GM12878 (cell line): Measurements from ENCODE around the gene AGRN. TPM values are rescaled to one million over a fixed set of nuclear protein-coding genes. Genes with fewer than 3 reads are reported as not detected.

Experiments used
- ATAC-seq: fragments of 200-7000 bp; cut with Tn5 transposase; 3 replicates; pipeline ENCODE4 v1.9.1; 2020; ENCODE audit warnings: mild to moderate bottlenecking, moderate library complexity
- BruUV-seq: library from RNA; stranded (reverse); fragments of 400-500 nt; replicated peaks from 2 replicates; lab custom pipeline; 2021; lab: Mats Ljungman, UMichigan
- CTCF ChIA-PET: fragments of 300-600 bp; sonication (Branson Sonifier 250); formaldehyde crosslinking; extraction: SDS; loops from one replicate; lab custom pipeline; 2021; ENCODE audit warnings: inconsistent platforms; lab: Yijun Ruan, JAX
- POLR2A ChIA-PET: fragments of 350-600 bp; formaldehyde crosslinking; extraction: SDS; loops from one replicate; lab custom pipeline; 2021; ENCODE audit warnings: inconsistent platforms; lab: Charles Lee
- RAD21 ChIA-PET: fragments of 300-600 bp; sonication (Branson Sonifier 250); formaldehyde crosslinking; loops from one replicate; lab custom pipeline; 2023; ENCODE audit warnings: antibody characterized with exemption; ENCODE audit not compliant: unreplicated experiment; lab: Charles Lee
- SMC1A ChIA-PET: fragments of 300-600 bp; sonication (Branson Sonifier 250); formaldehyde crosslinking; loops from one replicate; lab custom pipeline; 2023; ENCODE audit not compliant: unreplicated experiment, uncharacterized antibody; lab: Charles Lee
- DNase-seq: peaks from one replicate; pipeline ENCODE4 v3.0.0-alpha.2; 2011; ENCODE audit warnings: low read depth, low spot score
- FAIRE-seq: peaks from 3 replicates; lab custom pipeline; 2011; peaks lifted over from hg19 to GRCh38; lab: Jason Lieb, UNC
- H2AFZ ChIP-seq: 2 replicates; pipeline ENCODE4 v1.6.0; 2011; ENCODE audit warnings: low read depth, low read length, control low read depth; ENCODE audit not compliant: control insufficient read depth
- H3K27ac ChIP-seq: 2 replicates; pipeline ENCODE4 v1.5.1; 2011; ENCODE audit warnings: control low read depth; ENCODE audit not compliant: control insufficient read depth, insufficient read depth
- H3K27me3 ChIP-seq, 2 experiments: replicated peaks in 1 of 2; 2 replicates each; pipeline versions ENCODE4 v1.6.0 to v1.6.1; 2011; ENCODE audit warnings: low read length in 1 of 2; ENCODE audit not compliant: control insufficient read depth in 2 of 2, insufficient read depth in 2 of 2
- H3K36me3 ChIP-seq, 2 experiments: 2 replicates each; pipeline ENCODE4 v1.5.1; 2011; ENCODE audit warnings: low read length in 1 of 2; ENCODE audit not compliant: control insufficient read depth in 2 of 2, insufficient read depth in 2 of 2
- H3K4me1 ChIP-seq: 2 replicates; pipeline ENCODE4 v1.6.1; 2011; ENCODE audit warnings: mild to moderate bottlenecking, low read length, moderate library complexity, mixed read lengths; ENCODE audit not compliant: control insufficient read depth, insufficient read depth
- H3K4me2 ChIP-seq: 2 replicates; pipeline ENCODE4 v1.6.0; 2011; ENCODE audit warnings: control low read depth; ENCODE audit not compliant: control insufficient read depth, insufficient read depth
- H3K4me3 ChIP-seq: fragments of 200-600 bp; sonication (generic); 2 replicates; pipeline ENCODE4 v1.5.1; 2016
- H3K79me2 ChIP-seq: 2 replicates; pipeline ENCODE4 v1.6.0; 2011; ENCODE audit warnings: low read length; ENCODE audit not compliant: control insufficient read depth, insufficient read depth
- H3K9ac ChIP-seq: 2 replicates; pipeline ENCODE4 v1.8.0; 2011; ENCODE audit warnings: low read length, control low read depth, mixed read lengths; ENCODE audit not compliant: control insufficient read depth, insufficient read depth
- H3K9me3 ChIP-seq: replicated peaks from 3 replicates; pipeline ENCODE4 v1.5.1; 2011; ENCODE audit warnings: mild to moderate bottlenecking, low read length; ENCODE audit not compliant: control insufficient read depth, insufficient read depth
- H4K20me1 ChIP-seq: 2 replicates; pipeline ENCODE4 v1.6.0; 2011; ENCODE audit not compliant: control insufficient read depth, insufficient read depth
- CREB1 ChIP-seq: IDR thresholded peaks from 2 replicates; pipeline ENCODE4 v1.6.1; 2012; ENCODE audit warnings: low read depth, mild to moderate bottlenecking, inconsistent platforms
- EED ChIP-seq: sonication (generic); IDR thresholded peaks from 2 replicates; pipeline ENCODE4 v1.6.1; 2016; ENCODE audit warnings: antibody characterized with exemption, low read depth
- EZH2 ChIP-seq: IDR thresholded peaks from 2 replicates; pipeline ENCODE4 v1.6.1; 2012; ENCODE audit warnings: low read depth, mild to moderate bottlenecking, control low read depth, inconsistent platforms, low read length, borderline replicate concordance; ENCODE audit not compliant: control insufficient read depth
- HDAC2 ChIP-seq: fragments of 200-600 bp; sonication (generic); IDR thresholded peaks from 2 replicates; pipeline ENCODE4 v1.6.1; 2017
- HDAC6 ChIP-seq: fragments of 200-600 bp; sonication (generic); IDR thresholded peaks from one replicate; pipeline ENCODE4 v1.8.0; 2017; ENCODE audit warnings: antibody characterized with exemption; ENCODE audit not compliant: unreplicated experiment
- JUND ChIP-seq: IDR thresholded peaks from 2 replicates; pipeline ENCODE4 v1.6.1; 2012; ENCODE audit warnings: low read depth, mild to moderate bottlenecking, low read length, improper control_type of control experiment, moderate library complexity
- MEF2B ChIP-seq: fragments of 450-650 bp; IDR thresholded peaks from 2 replicates; pipeline ENCODE4 v1.6.1; 2018; ENCODE audit warnings: mild to moderate bottlenecking, moderate library complexity; ENCODE audit not compliant: partially characterized antibody, poor library complexity, severe bottlenecking
- NFXL1 ChIP-seq: fragments of 450-650 bp; IDR thresholded peaks from 2 replicates; pipeline ENCODE4 v1.6.1; 2017; ENCODE audit warnings: antibody characterized with exemption, mild to moderate bottlenecking, borderline replicate concordance
- RBBP5 ChIP-seq: fragments of 200-600 bp; sonication (generic); conservative IDR thresholded peaks from 2 replicates; pipeline ENCODE4 v1.6.1; 2016
- SIN3A ChIP-seq: IDR thresholded peaks from 2 replicates; pipeline ENCODE4 v1.6.1; 2012; ENCODE audit warnings: low read depth, low read length, improper control_type of control experiment
- SPI1 ChIP-seq: IDR thresholded peaks from 2 replicates; pipeline ENCODE4 v1.6.1; 2011; ENCODE audit warnings: low read depth, mild to moderate bottlenecking, low read length, moderate library complexity, borderline replicate concordance; ENCODE audit not compliant: insufficient read depth
- SREBF1 ChIP-seq: IDR thresholded peaks from 2 replicates; pipeline ENCODE4 v1.6.1; 2012; ENCODE audit warnings: mild to moderate bottlenecking, low read length
- TCF7 ChIP-seq: IDR thresholded peaks from 2 replicates; pipeline ENCODE4 v1.6.1; 2014; ENCODE audit warnings: antibody characterized with exemption, borderline replicate concordance
- WRNIP1 ChIP-seq: IDR thresholded peaks from 2 replicates; pipeline ENCODE4 v1.6.1; 2011; ENCODE audit warnings: low read depth, low read length, improper control_type of control experiment, borderline replicate concordance
- YBX1 ChIP-seq: fragments of 450-650 bp; IDR thresholded peaks from 2 replicates; pipeline ENCODE4 v1.6.1; 2016; ENCODE audit warnings: antibody characterized with exemption
- ZNF24 ChIP-seq: fragments of 450-650 bp; IDR thresholded peaks from 2 replicates; pipeline ENCODE4 v1.6.1; 2017; ENCODE audit warnings: antibody characterized with exemption, mild to moderate bottlenecking
- ZSCAN29 ChIP-seq: fragments of 450-650 bp; IDR thresholded peaks from 2 replicates; pipeline ENCODE4 v1.6.1; 2017; ENCODE audit warnings: mild to moderate bottlenecking, moderate library complexity
- WGBS: methylation state at CpG from one replicate; pipeline ENCODE4 v1.1.6; 2016; ENCODE audit warnings: low lambda C conversion rate; ENCODE audit not compliant: insufficient replicate concordance, insufficient coverage; ENCODE audit errors: missing lambda C conversion rate; 5-methylcytosine and 5-hydroxymethylcytosine counted together
- in situ Hi-C: fragments of 300-500 bp; cut with MboI; formaldehyde crosslinking; loops from 9 replicates; pipeline ENCODE4 v1.14.3; 2018; ENCODE audit warnings: mixed read lengths
- intact Hi-C: fragments of 100-400 bp; cut with micrococcal nuclease; formaldehyde crosslinking; loops from one replicate; pipeline ENCODE4 v1.14.2; 2022; ENCODE audit not compliant: unreplicated experiment
- polyA plus RNA-seq, 11 experiments: library from polyadenylated mRNA; depleted of rRNA in 4 of 11; unstranded in 6 of 11; stranded (reverse) in 5 of 11; fragments of >200 nt; fragmentation: Nextera tagmentation in 4 of 11; fragmentation: Illumina TruSeq in 1 of 11; extraction: Ambion mirVana in 4 of 11; extraction: Trizol in 1 of 11; gene quantifications; 1 replicate in 1 of 11; 2 replicates in 10 of 11; pipeline versions ENCODE4 v1.2.1 to v1.2.3, GENCODE V29; 2011 to 2016; ENCODE audit warnings: inconsistent platforms in 2 of 11, missing spikeins in 2 of 11, low read depth in 1 of 11
- total RNA-seq, 4 experiments: library from RNA; depleted of rRNA in 3 of 4; stranded (reverse); fragments of >200 nt in 3 of 4; fragmentation: Illumina TruSeq in 1 of 4; extraction: Trizol in 1 of 4; gene quantifications; 2 replicates each; pipeline versions ENCODE4 v1.2.1 to v1.2.3, GENCODE V29; 2013 to 2021
- TF ChIP-seq, protein P1 (sequence below): fragments of 450-650 bp; IDR thresholded peaks from 2 replicates; pipeline ENCODE4 v1.6.1; 2016; ENCODE audit warnings: mild to moderate bottlenecking
- TF ChIP-seq, protein P2 (sequence below), 3 experiments: IDR thresholded peaks in 2 of 3; conservative IDR thresholded peaks in 1 of 3; 2 replicates each; pipeline ENCODE4 v1.5.1; 2011; ENCODE audit warnings: low read depth in 3 of 3, low read length in 3 of 3, mild to moderate bottlenecking in 3 of 3, control low read depth in 2 of 3, moderate library complexity in 2 of 3, inconsistent platforms in 1 of 3, mixed read lengths in 1 of 3; ENCODE audit not compliant: control insufficient read depth in 2 of 3, insufficient read depth in 1 of 3; ENCODE audit errors: extremely low read depth in 1 of 3

The AGRN gene
- total and polyA plus RNA-seq, 10 of the 15 experiments (the other 5 are each of a cell fraction or from before 2014, with no cell fraction given) = 0.02 to 41.8 (median 4.1) TPM

DNA sequence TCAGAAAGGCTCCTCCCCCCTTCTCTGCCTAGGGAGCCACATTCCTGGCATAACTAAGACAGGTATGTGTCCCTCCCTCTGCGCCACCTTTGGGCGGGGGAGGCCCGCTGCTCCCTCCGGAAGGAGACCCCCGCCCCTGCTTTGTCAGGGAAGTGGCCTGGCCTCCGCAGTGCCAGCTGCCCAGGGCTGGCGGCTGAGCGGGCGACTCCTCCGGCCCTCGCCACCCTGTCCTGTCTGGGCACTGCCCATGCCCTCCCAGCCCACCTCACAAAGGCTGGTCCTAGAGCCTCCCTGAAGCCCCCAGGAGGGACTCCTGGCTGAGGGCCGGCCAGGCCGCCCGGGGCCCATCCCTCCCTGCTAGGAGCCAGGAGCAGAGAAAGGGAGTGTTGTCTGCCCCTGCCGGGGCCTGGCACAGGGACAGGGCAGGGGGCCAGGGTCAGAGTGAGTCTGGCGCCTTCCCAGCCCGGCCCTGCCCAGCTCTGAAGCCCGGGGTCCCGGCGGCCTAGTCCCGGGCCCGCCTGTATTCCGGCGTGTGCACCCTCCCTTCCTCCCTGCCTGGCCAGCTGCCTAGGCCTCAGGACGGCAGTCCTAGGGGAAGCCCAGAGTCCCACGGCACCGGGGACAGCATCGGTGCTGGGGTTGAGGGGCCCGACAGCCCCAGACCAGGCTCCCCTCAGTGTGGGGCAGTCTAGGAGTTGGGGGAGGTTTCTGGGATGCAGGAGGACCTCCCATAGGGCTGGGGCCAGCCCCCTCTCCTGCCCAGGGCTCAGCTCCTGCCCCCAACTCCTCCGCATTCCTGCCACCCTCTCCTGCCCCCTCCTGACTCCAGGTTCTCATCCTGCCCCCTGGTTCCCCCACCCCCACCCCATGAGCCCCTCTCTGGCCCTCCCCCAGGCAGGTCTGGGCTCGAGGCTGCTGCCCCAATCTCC lies 5.1 kb downstream of the AGRN start (continued):
- no peak for TF ChIP-seq EZH2
- no peak for TF ChIP-seq HDAC2
- TF ChIP-seq ZNF24 = no peak
- no peak for TF ChIP-seq EED
- no peak for TF ChIP-seq JUND
- no peak for TF ChIP-seq ZSCAN29
- TF ChIP-seq NFXL1 = no peak
- TF ChIP-seq CREB1 = no peak

DNA sequence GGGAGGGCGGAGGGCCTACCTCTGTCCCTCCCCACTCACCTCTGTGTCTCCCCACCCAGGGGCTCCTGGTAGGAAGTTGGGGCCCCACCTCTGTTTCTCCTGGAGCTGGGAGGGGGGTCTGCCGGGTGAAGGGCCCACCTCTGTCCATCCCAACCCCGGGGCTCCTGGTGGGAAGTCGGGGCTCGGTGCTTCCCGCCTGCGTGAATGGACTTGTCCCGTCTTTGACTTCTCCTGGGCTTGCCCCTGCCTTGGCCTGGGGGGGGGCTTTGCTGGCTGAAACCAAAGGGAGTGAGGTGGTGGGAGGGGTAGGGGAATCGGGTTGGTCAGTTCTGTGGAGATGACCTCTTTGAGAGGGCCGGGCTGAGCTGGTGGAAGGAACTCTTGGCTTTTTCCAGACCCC lies 5.8 kb downstream of the AGRN start:
- ChIA-PET CTCF (no interaction called here), RAD21 (no interaction called here), SMC1A (no interaction called here), POLR2A (interaction anchor here (0.6 kb wide), 1 partner anchor 40 kb away, joined by 4 read pairs; no protein-coding TSS in a partner anchor)
- no peaks in the 10 kb centered on the region for H3K27me3 ChIP-seq
- no peaks in the 10 kb centered on the region for H3K9me3 ChIP-seq
- no peak overlapping the region for H2AFZ ChIP-seq
- H3K27ac ChIP-seq = no peak overlapping the region
- H4K20me1 ChIP-seq = no peaks in the 10 kb centered on the region
- no peak overlapping the region for H3K4me3 ChIP-seq
- DNase-seq (no peak), FAIRE-seq (no peak), ATAC-seq (no peak)
- WGBS = 82% methylated on average over 9 of the region's 10 CpGs
- peaks cover 7% of the 10 kb centered on the region for H3K4me1 ChIP-seq
- intact Hi-C loops (no loop called here), in situ Hi-C loops (no loop called here)
- H3K79me2 ChIP-seq = peaks cover 2% of the 10 kb centered on the region; the same call in 1 of the 2 replicates
- no TSS peak for BruUV-seq
- H3K36me3 ChIP-seq = no peaks in the 10 kb centered on the region; a peak in 1 of 4 replicates
- H3K4me2 ChIP-seq = no peak overlapping the region
- no peak overlapping the region for H3K9ac ChIP-seq
- no peak for TF ChIP-seq WRNIP1
- TF ChIP-seq SREBF1 = no peak
- no peak for TF ChIP-seq YBX1
- TF ChIP-seq HDAC6 = no peak
- TF ChIP-seq RBBP5 = no peak
- TF ChIP-seq TCF7 = no peak
- TF ChIP-seq SPI1 = no peak
- TF ChIP-seq, protein P1, sequence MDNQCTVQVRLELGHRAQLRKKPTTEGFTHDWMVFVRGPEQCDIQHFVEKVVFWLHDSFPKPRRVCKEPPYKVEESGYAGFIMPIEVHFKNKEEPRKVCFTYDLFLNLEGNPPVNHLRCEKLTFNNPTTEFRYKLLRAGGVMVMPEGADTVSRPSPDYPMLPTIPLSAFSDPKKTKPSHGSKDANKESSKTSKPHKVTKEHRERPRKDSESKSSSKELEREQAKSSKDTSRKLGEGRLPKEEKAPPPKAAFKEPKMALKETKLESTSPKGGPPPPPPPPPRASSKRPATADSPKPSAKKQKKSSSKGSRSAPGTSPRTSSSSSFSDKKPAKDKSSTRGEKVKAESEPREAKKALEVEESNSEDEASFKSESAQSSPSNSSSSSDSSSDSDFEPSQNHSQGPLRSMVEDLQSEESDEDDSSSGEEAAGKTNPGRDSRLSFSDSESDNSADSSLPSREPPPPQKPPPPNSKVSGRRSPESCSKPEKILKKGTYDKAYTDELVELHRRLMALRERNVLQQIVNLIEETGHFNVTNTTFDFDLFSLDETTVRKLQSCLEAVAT = no peak
- no peak for TF ChIP-seq MEF2B
- no peak for TF ChIP-seq SIN3A
- TF ChIP-seq, protein P2, sequence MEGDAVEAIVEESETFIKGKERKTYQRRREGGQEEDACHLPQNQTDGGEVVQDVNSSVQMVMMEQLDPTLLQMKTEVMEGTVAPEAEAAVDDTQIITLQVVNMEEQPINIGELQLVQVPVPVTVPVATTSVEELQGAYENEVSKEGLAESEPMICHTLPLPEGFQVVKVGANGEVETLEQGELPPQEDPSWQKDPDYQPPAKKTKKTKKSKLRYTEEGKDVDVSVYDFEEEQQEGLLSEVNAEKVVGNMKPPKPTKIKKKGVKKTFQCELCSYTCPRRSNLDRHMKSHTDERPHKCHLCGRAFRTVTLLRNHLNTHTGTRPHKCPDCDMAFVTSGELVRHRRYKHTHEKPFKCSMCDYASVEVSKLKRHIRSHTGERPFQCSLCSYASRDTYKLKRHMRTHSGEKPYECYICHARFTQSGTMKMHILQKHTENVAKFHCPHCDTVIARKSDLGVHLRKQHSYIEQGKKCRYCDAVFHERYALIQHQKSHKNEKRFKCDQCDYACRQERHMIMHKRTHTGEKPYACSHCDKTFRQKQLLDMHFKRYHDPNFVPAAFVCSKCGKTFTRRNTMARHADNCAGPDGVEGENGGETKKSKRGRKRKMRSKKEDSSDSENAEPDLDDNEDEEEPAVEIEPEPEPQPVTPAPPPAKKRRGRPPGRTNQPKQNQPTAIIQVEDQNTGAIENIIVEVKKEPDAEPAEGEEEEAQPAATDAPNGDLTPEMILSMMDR (IDR thresholded peaks at IDR 0.05 in 2 of 3, conservative IDR thresholded peaks at IDR 0.05 in 1 of 3; ENCODE audit: control insufficient read depth in 2 of 3, extremely low read depth in 1 of 3, insufficient read depth in 1 of 3, low read depth in 3 of 3, low read length in 3 of 3) = no peak
